IMR-90 (cell line): ENCODE results near the gene OSBPL8. TPM values are rescaled to one million over a fixed set of nuclear protein-coding genes. Genes with fewer than 3 reads are reported as not detected.

Source experiments
- ATAC-seq: fragments of 200-7000 bp; cut with Tn5 transposase; 2 replicates; pipeline ENCODE4 v1.9.1; 2020; ENCODE audit warnings: low read depth, mild to moderate bottlenecking, moderate library complexity
- BruUV-seq: library from RNA; stranded (reverse); fragments of 400-500 nt; replicated peaks from 2 replicates; lab custom pipeline; 2021; lab: Mats Ljungman, UMichigan
- CTCF ChIA-PET: fragments of 300-600 bp; formaldehyde crosslinking; extraction: SDS; loops from one replicate; lab custom pipeline; 2021; ENCODE audit warnings: antibody characterized with exemption; lab: Yijun Ruan, JAX
- POLR2A ChIA-PET: fragments of 300-600 bp; sonication (Branson Sonifier 250); formaldehyde crosslinking; loops from one replicate; lab custom pipeline; 2022; ENCODE audit warnings: antibody characterized with exemption; ENCODE audit not compliant: unreplicated experiment; lab: Charles Lee
- DNase-seq: peaks from one replicate; pipeline ENCODE4 v3.0.0; 2013
- H2AFZ ChIP-seq: replicated peaks from 2 replicates; pipeline ENCODE3; 2013; ENCODE audit warnings: low read length, mild to moderate bottlenecking; ENCODE audit not compliant: poor library complexity
- H2AK5ac ChIP-seq: 2 replicates; pipeline ENCODE4 v1.6.1; 2013; ENCODE audit warnings: low read depth, low read length, inconsistent platforms
- H2AK9ac ChIP-seq: replicated peaks from 2 replicates; pipeline ENCODE3; 2013; ENCODE audit warnings: mild to moderate bottlenecking, low read depth, low read length, moderate library complexity; ENCODE audit not compliant: poor library complexity
- H2BK120ac ChIP-seq: 2 replicates; pipeline ENCODE4 v1.6.1; 2013; ENCODE audit warnings: low read depth, low read length, inconsistent platforms
- H2BK15ac ChIP-seq: 3 replicates; pipeline ENCODE4 v1.6.1; 2013; ENCODE audit warnings: low read depth, low read length, inconsistent platforms
- H2BK20ac ChIP-seq: 2 replicates; pipeline ENCODE4 v1.6.1; 2013; ENCODE audit warnings: low read depth, mild to moderate bottlenecking, inconsistent platforms, low read length, moderate library complexity
- H2BK5ac ChIP-seq: 2 replicates; pipeline ENCODE4 v1.6.1; 2013; ENCODE audit warnings: mild to moderate bottlenecking, low read depth, low read length, inconsistent platforms; ENCODE audit not compliant: poor library complexity, severe bottlenecking
- H3K14ac ChIP-seq: replicated peaks from 2 replicates; pipeline ENCODE4 v1.6.1; 2013; ENCODE audit warnings: low read depth, low read length, inconsistent platforms
- H3K18ac ChIP-seq: 2 replicates; pipeline ENCODE4 v1.6.1; 2013; ENCODE audit warnings: low read depth, low read length, control low read depth
- H3K23ac ChIP-seq: 2 replicates; pipeline ENCODE4 v1.6.1; 2013; ENCODE audit warnings: low read depth, low read length, inconsistent platforms
- H3K27ac ChIP-seq: 2 replicates; pipeline ENCODE4 v1.5.1; 2013; ENCODE audit warnings: mild to moderate bottlenecking, control low read depth, low read length; ENCODE audit not compliant: insufficient read depth
- H3K27me3 ChIP-seq: 2 replicates; pipeline ENCODE4 v1.6.1; 2013; ENCODE audit warnings: low read length; ENCODE audit not compliant: control insufficient read depth, insufficient read depth
- H3K36me3 ChIP-seq: 2 replicates; pipeline ENCODE4 v1.6.1; 2013; ENCODE audit warnings: low read length, mixed read lengths; ENCODE audit not compliant: control insufficient read depth, insufficient read depth
- H3K4ac ChIP-seq: 2 replicates; pipeline ENCODE4 v1.6.1; 2013; ENCODE audit warnings: low read depth, low read length, inconsistent platforms
- H3K4me1 ChIP-seq: 2 replicates; pipeline ENCODE4 v1.6.1; 2013; ENCODE audit warnings: low read length, mixed read lengths; ENCODE audit not compliant: control insufficient read depth, insufficient read depth
- H3K4me2 ChIP-seq: 2 replicates; pipeline ENCODE4 v1.6.1; 2013; ENCODE audit warnings: low read depth, mild to moderate bottlenecking, control low read depth, low read length, moderate library complexity
- H3K4me3 ChIP-seq: 2 replicates; pipeline ENCODE4 v1.5.1; 2013; ENCODE audit warnings: low read depth, mild to moderate bottlenecking, control low read depth, low read length, moderate library complexity; ENCODE audit not compliant: insufficient read depth
- H3K56ac ChIP-seq: 2 replicates; pipeline ENCODE4 v1.6.1; 2013; ENCODE audit warnings: low read length, inconsistent platforms; ENCODE audit not compliant: insufficient read depth; ENCODE audit errors: extremely low read depth
- H3K79me1 ChIP-seq, 2 experiments: 2 replicates each; pipeline ENCODE4 v1.6.1; 2013; ENCODE audit warnings: low read length in 2 of 2, inconsistent platforms in 1 of 2, low read depth in 1 of 2
- H3K9ac ChIP-seq: 2 replicates; pipeline ENCODE4 v1.6.1; 2013; ENCODE audit warnings: low read depth, low read length, control low read depth
- H3K9me1 ChIP-seq: 2 replicates; pipeline ENCODE4 v1.6.1; 2013; ENCODE audit warnings: low read length, inconsistent platforms; ENCODE audit not compliant: insufficient read depth
- H3K9me3 ChIP-seq: 2 replicates; pipeline ENCODE4 v1.6.1; 2013; ENCODE audit warnings: low read length; ENCODE audit not compliant: control insufficient read depth, insufficient read depth
- H4K20me1 ChIP-seq: 2 replicates; pipeline ENCODE4 v1.6.1; 2013; ENCODE audit warnings: low read length, inconsistent platforms; ENCODE audit not compliant: insufficient read depth
- H4K5ac ChIP-seq: 2 replicates; pipeline ENCODE4 v1.6.1; 2013; ENCODE audit warnings: mild to moderate bottlenecking, low read depth, low read length, control low read depth
- H4K8ac ChIP-seq, 2 experiments: 2 replicates each; pipeline ENCODE4 v1.6.1; 2013; ENCODE audit warnings: low read depth in 2 of 2, low read length in 2 of 2, control low read depth in 1 of 2, inconsistent platforms in 1 of 2
- H4K91ac ChIP-seq: 2 replicates; pipeline ENCODE4 v1.6.1; 2013; ENCODE audit warnings: low read depth, low read length, inconsistent platforms; ENCODE audit not compliant: insufficient read depth
- BHLHE40 ChIP-seq: fragments of 150-350 bp; IDR thresholded peaks from 2 replicates; pipeline ENCODE4 v1.6.1; 2016; ENCODE audit warnings: mild to moderate bottlenecking, low read depth, low read length
- CEBPB ChIP-seq: IDR thresholded peaks from 2 replicates; pipeline ENCODE4 v1.6.1; 2012; ENCODE audit warnings: low read depth, low read length, improper control_type of control experiment
- CTCF ChIP-seq: conservative IDR thresholded peaks from 2 replicates; pipeline ENCODE4 v1.5.1; 2012; ENCODE audit warnings: mild to moderate bottlenecking, low read depth, low read length, improper control_type of control experiment
- ELK1 ChIP-seq: fragments of 150-350 bp; IDR thresholded peaks from 2 replicates; pipeline ENCODE4 v1.6.1; 2016; ENCODE audit warnings: low read depth, mild to moderate bottlenecking, low read length, moderate library complexity, borderline replicate concordance
- FOS ChIP-seq: fragments of 150-350 bp; IDR thresholded peaks from 2 replicates; pipeline ENCODE4 v1.6.1; 2016; ENCODE audit warnings: low read depth, low read length
- MAZ ChIP-seq: IDR thresholded peaks from 2 replicates; pipeline ENCODE4 v1.6.1; 2012; ENCODE audit warnings: low read depth, mild to moderate bottlenecking, low read length, improper control_type of control experiment, moderate library complexity, borderline replicate concordance
- MXI1 ChIP-seq: IDR thresholded peaks from 2 replicates; pipeline ENCODE4 v1.6.1; 2012; ENCODE audit warnings: low read depth, mild to moderate bottlenecking, low read length, moderate library complexity, borderline replicate concordance
- NFE2L2 ChIP-seq: fragments of 150-350 bp; IDR thresholded peaks from 2 replicates; pipeline ENCODE4 v1.6.1; 2016; ENCODE audit warnings: low read depth, mild to moderate bottlenecking, low read length
- POLR2A ChIP-seq: IDR thresholded peaks from 2 replicates; pipeline ENCODE4 v1.6.1; 2012; ENCODE audit warnings: mild to moderate bottlenecking, low read depth, low read length
- RCOR1 ChIP-seq: IDR thresholded peaks from 2 replicates; pipeline ENCODE4 v1.6.1; 2012; ENCODE audit warnings: mild to moderate bottlenecking, low read length, improper control_type of control experiment; ENCODE audit not compliant: insufficient replicate concordance
- RFX5 ChIP-seq: IDR thresholded peaks from 2 replicates; pipeline ENCODE4 v1.8.0; 2012; ENCODE audit warnings: low read depth, mild to moderate bottlenecking, low read length, moderate library complexity
- SMC3 ChIP-seq: fragments of 150-350 bp; IDR thresholded peaks from 2 replicates; pipeline ENCODE4 v1.6.1; 2016; ENCODE audit warnings: low read depth, mild to moderate bottlenecking, antibody characterized with exemption, low read length, moderate library complexity
- USF2 ChIP-seq: fragments of 150-350 bp; IDR thresholded peaks from 2 replicates; pipeline ENCODE4 v1.6.1; 2017; ENCODE audit warnings: mild to moderate bottlenecking, antibody characterized with exemption, low read length, low read depth
- WGBS, 2 experiments: methylation state at CpG; one replicate each; pipeline versions ENCODE4 v1.1.5 to v1.1.7; 2013; ENCODE audit warnings: missing lambda C conversion rate in 2 of 2; ENCODE audit not compliant: insufficient read length in 1 of 2; ENCODE audit errors: extremely low coverage in 2 of 2; 5-methylcytosine and 5-hydroxymethylcytosine counted together
- dilution Hi-C: fragments of 300-500 bp; cut with HindIII; formaldehyde crosslinking; loops from one replicate; pipeline ENCODE4 v1.14.3; 2018; ENCODE audit warnings: low sequenced_read_pairs; ENCODE audit not compliant: unreplicated experiment
- in situ Hi-C: fragments of 300-500 bp; cut with MboI; formaldehyde crosslinking; loops from 3 replicates; pipeline ENCODE4 v1.14.3; 2019; ENCODE audit warnings: low sequenced_read_pairs, inconsistent platforms, mixed read lengths
- intact Hi-C: fragments of 100-400 bp; cut with micrococcal nuclease; formaldehyde crosslinking; loops from 2 replicates; pipeline ENCODE4 v1.10.0; 2022
- polyA plus RNA-seq, 3 experiments: library from polyadenylated mRNA; depleted of rRNA; stranded (reverse); fragments of >200 nt; gene quantifications; 2 replicates each; pipeline ENCODE4 v1.2.3, GENCODE V29; 2012; ENCODE audit warnings: low replicate concordance in 1 of 3
- total RNA-seq: library from RNA; depleted of rRNA; stranded (reverse); fragments of >200 nt; gene quantifications from 2 replicates; pipeline ENCODE4 v1.2.3, GENCODE V29; 2012

Gene OSBPL8
- total and polyA plus RNA-seq, 2 of the 4 experiments (the other 2 are of a cell fraction) = 17.8 to 24.2 TPM

- Histone ChIP-seq H4K91ac (no peak overlapping the region), H3K27me3 (no peaks in the 10 kb centered on the region), H4K8ac (no peak overlapping the region), H4K20me1 (no peaks in the 10 kb centered on the region), H3K14ac (no peak overlapping the region), H3K4me1 (peaks cover 2% of the 10 kb centered on the region; the same call in 1 of the 2 replicates), H2BK20ac (0 out of 2 replicates have a peak overlapping the region, but pooled peaks have one; percentile 9), H2BK5ac (peak overlapping the region; percentile 46), H2AK9ac (no peak overlapping the region), H2AK5ac (no peak overlapping the region), H3K18ac (0 out of 2 replicates have a peak overlapping the region, but pooled peaks have one; percentile 8), H3K27ac (no peak overlapping the region), H3K23ac (no peak overlapping the region), H3K9me3 (no peaks in the 10 kb centered on the region), H3K4me3 (no peak overlapping the region), H3K9ac (no peak overlapping the region), H3K4me2 (0 out of 2 replicates have a peak overlapping the region, but pooled peaks have one; percentile 12), H3K4ac (no peak overlapping the region), H2BK120ac (no peak overlapping the region), H3K9me1 (peaks cover 3% of the 10 kb centered on the region; the same call in 1 of the 2 replicates), H4K5ac (no peak overlapping the region), H3K56ac (no peak overlapping the region), H3K36me3 (0 out of 2 replicates have a peak, but pooled peaks cover 2% of the 10 kb centered on the region), H2BK15ac (no peak overlapping the region), H2AFZ (no peak overlapping the region), H3K79me1 (peaks cover 8 to 38% of the 10 kb centered on the region in 2 experiments; a peak in 2 of 4 replicates)
- ATAC-seq = peak; percentile 95
- intact Hi-C loops (loop anchor here (1.0 to 10.0 kb wide), 4 partner anchors 107 to 941 kb away; partner anchors contain the start of genes BBS10, KRR1 and NAP1L1), dilution Hi-C loops (no loop called here), in situ Hi-C loops (loop anchor here (25.0 kb wide), 2 partner anchors 393 to 918 kb away; no protein-coding TSS in a partner anchor)
- CTCF ChIA-PET = interaction anchor here (0.6 to 1.2 kb wide), 8 partner anchors 9 to 357 kb away, joined by 3 to 6 read pairs (median 4); no protein-coding TSS in a partner anchor
- DNase-seq = peak; percentile 95
- POLR2A ChIA-PET = interaction anchor here (0.6 to 0.7 kb wide), 2 partner anchors 73 to 429 kb away, joined by 3 to 5 read pairs; no protein-coding TSS in a partner anchor
- no TSS peak for BruUV-seq
- no CpG with 5 or more reads among the region's 2 CpGs for WGBS, 2 experiments
- TF ChIP-seq POLR2A (no peak), MAZ (no peak), CEBPB (peak; percentile 79), ELK1 (no peak), FOS (peak; percentile 81), BHLHE40 (no peak; the same call in 1 of the 2 replicates), SMC3 (peak; percentile 72), USF2 (no peak), RCOR1 (no peak), CTCF (peak; percentile 79), MXI1 (no peak), RFX5 (no peak), NFE2L2 (no peak)
Measured at GRCh38 chr12:76455582-76456345, 103.8 kb downstream of the OSBPL8 start.
